ENCODE data around the gene PPP2R2C. TPM values are rescaled to one million over a fixed set of nuclear protein-coding genes. Genes with fewer than 3 reads are reported as not detected.

The PPP2R2C gene
- total RNA-seq, 1 donor from 2014 or later, result not detected

DNA sequence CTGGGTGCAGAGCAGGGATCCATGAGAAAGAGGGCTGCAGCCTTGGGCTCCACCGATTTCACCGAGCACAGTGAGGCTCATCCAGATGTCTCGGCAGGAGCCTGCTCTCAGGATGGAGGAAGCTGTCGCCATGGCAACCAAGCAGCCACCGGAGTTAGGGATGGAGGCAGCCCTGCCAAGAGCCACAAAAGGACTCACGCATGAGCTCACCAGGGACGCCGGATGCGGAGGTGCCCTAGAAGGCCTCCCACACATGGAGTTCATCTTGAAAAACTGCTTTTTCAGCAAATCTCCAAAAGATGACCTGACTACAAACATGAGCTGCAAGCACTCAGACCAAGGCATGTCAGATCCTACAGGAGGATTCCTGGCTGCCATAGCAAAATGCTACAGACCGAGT, 112.0 kb downstream of the PPP2R2C start:
- no peak overlapping the region for H3K4me3 Mint-ChIP-seq (ENCODE audit: unreplicated experiment)
- DNase-seq (ENCODE audit: extremely low spot score, unreplicated experiment), result no peak
- no peaks in the 10 kb centered on the region for H3K9me3 Mint-ChIP-seq (ENCODE audit: unreplicated experiment)
- H3K27me3 Mint-ChIP-seq (ENCODE audit: unreplicated experiment), result peaks cover 4% of the 10 kb centered on the region
- no peaks in the 10 kb centered on the region for H3K4me1 Mint-ChIP-seq (ENCODE audit: unreplicated experiment)
- TF ChIP-seq, protein P1, sequence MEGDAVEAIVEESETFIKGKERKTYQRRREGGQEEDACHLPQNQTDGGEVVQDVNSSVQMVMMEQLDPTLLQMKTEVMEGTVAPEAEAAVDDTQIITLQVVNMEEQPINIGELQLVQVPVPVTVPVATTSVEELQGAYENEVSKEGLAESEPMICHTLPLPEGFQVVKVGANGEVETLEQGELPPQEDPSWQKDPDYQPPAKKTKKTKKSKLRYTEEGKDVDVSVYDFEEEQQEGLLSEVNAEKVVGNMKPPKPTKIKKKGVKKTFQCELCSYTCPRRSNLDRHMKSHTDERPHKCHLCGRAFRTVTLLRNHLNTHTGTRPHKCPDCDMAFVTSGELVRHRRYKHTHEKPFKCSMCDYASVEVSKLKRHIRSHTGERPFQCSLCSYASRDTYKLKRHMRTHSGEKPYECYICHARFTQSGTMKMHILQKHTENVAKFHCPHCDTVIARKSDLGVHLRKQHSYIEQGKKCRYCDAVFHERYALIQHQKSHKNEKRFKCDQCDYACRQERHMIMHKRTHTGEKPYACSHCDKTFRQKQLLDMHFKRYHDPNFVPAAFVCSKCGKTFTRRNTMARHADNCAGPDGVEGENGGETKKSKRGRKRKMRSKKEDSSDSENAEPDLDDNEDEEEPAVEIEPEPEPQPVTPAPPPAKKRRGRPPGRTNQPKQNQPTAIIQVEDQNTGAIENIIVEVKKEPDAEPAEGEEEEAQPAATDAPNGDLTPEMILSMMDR (IDR thresholded peaks at IDR 0.05), result no peak
- no peak overlapping the region for H3K27ac Mint-ChIP-seq (ENCODE audit: unreplicated experiment)
- H3K36me3 Mint-ChIP-seq (ENCODE audit: unreplicated experiment), result no peaks in the 10 kb centered on the region

DNA sequence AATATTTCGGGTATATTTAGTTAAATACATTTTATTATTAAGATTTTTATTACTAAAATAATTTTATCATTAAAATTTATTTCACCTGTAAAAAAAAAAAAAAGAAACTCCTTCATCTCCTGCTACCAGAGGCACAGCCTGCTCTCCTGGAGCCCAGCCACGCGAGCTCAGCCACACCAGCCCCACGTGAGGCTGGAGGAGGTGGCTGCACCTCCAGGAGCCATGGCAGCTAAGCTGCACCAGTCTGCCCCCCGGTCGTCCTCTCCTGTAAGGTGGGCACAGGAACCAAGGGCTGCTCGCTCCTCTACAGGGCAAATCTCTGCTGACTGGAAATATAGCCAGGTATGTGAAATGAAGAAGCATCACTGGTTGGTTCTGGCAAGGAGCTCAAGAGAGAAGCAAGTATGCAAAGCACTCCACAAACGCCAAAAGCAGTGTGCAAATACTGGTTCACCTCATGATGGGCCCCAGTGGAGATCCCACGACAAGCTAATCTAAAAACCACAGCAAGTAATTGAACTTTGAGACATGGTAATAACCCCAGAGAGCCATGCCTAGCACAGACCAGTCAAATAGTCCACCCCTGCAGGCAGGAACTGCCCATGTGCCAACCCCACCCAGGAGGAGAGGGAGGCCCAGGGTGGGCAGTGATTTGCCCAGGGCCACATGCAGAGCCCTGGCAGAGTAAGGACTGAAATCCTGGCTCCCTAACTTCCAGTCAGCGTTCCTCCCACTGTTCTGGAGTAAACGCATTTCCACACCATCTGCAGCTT, 112.7 kb downstream of the PPP2R2C start:
- no peaks in the 10 kb centered on the region for H3K36me3 Mint-ChIP-seq (ENCODE audit: unreplicated experiment)
- H3K9me3 Mint-ChIP-seq (ENCODE audit: unreplicated experiment), result no peaks in the 10 kb centered on the region
- H3K27ac Mint-ChIP-seq (ENCODE audit: unreplicated experiment), result no peak overlapping the region
- no peak overlapping the region for H3K4me3 Mint-ChIP-seq (ENCODE audit: unreplicated experiment)
- H3K4me1 Mint-ChIP-seq (ENCODE audit: unreplicated experiment), result no peaks in the 10 kb centered on the region
- no peak for DNase-seq (ENCODE audit: extremely low spot score, unreplicated experiment)
- H3K27me3 Mint-ChIP-seq (ENCODE audit: unreplicated experiment), result peaks cover 4% of the 10 kb centered on the region
- TF ChIP-seq, protein P1 (IDR thresholded peaks at IDR 0.05), result no peak

DNA sequence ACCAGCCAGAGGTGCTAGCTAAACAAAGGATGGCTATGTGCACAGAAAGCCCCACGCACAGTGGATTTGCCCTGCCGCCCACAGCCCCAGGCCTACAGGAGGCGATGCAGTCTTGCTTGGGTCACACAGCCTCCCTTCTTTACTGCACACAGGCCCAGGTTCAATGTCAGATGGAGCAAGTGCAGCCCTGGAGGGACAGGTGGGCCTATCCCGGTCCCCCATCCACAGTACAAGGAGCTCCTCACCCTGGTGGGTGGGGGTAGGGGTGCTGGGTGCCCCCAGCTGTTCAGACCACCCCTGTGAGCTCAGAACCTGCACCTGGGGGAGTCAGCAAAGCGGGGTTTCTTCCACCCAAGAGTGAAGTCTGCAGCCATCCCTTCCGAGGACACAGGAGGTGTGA, 114.9 kb downstream of the PPP2R2C start:
- Mint-ChIP-seq H3K27ac (ENCODE audit: unreplicated experiment) (no peak overlapping the region), H3K4me1 (ENCODE audit: unreplicated experiment) (no peaks in the 10 kb centered on the region), H3K36me3 (ENCODE audit: unreplicated experiment) (no peaks in the 10 kb centered on the region), H3K27me3 (ENCODE audit: unreplicated experiment) (peaks cover 4% of the 10 kb centered on the region), H3K4me3 (ENCODE audit: unreplicated experiment) (no peak overlapping the region), H3K9me3 (ENCODE audit: unreplicated experiment) (no peaks in the 10 kb centered on the region)
- no peak for DNase-seq (ENCODE audit: extremely low spot score, unreplicated experiment)
- TF ChIP-seq, protein P1 (IDR thresholded peaks at IDR 0.05), result no peak

DNA sequence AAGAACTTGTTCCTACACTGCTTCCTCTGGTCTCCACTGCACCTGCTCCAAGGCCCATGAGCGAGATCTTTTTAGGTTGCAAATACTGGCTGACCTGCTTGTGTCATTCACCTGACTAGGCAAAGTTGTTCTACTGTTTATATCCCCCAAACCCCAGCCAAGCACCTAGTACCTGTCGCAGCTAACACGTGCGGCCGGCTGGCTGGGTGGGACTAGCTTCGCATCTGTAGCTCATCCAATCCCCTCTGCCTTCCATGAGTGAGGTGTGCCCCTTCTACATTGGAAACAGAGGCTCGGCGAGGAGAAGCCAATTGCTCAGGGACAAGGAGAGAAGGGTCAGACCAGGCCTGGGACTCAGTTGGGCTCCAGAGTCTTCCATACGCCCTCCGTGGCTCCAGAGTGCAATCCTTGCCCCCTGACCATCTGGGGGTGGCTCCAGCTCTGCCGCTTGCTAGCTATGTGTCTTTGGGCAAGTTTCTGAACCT, 116.3 kb downstream of the PPP2R2C start:
- TF ChIP-seq, protein P1 (IDR thresholded peaks at IDR 0.05), result no peak
- H3K36me3 Mint-ChIP-seq (ENCODE audit: unreplicated experiment), result no peaks in the 10 kb centered on the region
- H3K4me3 Mint-ChIP-seq (ENCODE audit: unreplicated experiment), result no peak overlapping the region
- H3K9me3 Mint-ChIP-seq (ENCODE audit: unreplicated experiment), result no peaks in the 10 kb centered on the region
- no peaks in the 10 kb centered on the region for H3K4me1 Mint-ChIP-seq (ENCODE audit: unreplicated experiment)
- H3K27ac Mint-ChIP-seq (ENCODE audit: unreplicated experiment), result no peak overlapping the region
- peaks cover 4% of the 10 kb centered on the region for H3K27me3 Mint-ChIP-seq (ENCODE audit: unreplicated experiment)
- no peak for DNase-seq (ENCODE audit: extremely low spot score, unreplicated experiment)

DNA sequence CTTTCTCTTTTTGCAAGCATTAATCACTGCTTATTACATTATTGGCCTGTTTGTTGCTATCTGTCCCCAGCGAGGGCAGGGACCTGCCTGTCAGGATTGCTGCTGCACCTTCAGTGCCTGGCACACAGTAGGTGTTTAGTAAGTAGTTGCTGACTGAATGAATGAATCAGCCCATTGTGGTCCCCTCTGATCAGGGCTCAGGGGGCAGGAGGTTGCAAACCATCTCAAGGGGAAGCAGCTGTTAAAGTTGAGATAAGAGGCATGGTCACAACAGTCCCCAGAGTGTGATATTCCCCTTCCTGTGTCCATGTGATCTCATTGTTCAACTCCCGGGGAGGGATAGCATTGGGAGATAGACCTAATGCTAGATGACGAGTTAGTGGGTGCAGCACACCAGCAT, 117.4 kb downstream of the PPP2R2C start:
- Mint-ChIP-seq H3K9me3 (ENCODE audit: unreplicated experiment) (no peaks in the 10 kb centered on the region), H3K36me3 (ENCODE audit: unreplicated experiment) (no peaks in the 10 kb centered on the region), H3K27me3 (ENCODE audit: unreplicated experiment) (peaks cover 6% of the 10 kb centered on the region), H3K4me1 (ENCODE audit: unreplicated experiment) (no peaks in the 10 kb centered on the region), H3K4me3 (ENCODE audit: unreplicated experiment) (no peak overlapping the region), H3K27ac (ENCODE audit: unreplicated experiment) (no peak overlapping the region)
- TF ChIP-seq, protein P1 (IDR thresholded peaks at IDR 0.05), result no peak
- DNase-seq (ENCODE audit: extremely low spot score, unreplicated experiment), result no peak
